ENCODE data around the gene TRPM1. TPM values are rescaled to one million over a fixed set of nuclear protein-coding genes. Genes with fewer than 3 reads are reported as not detected.

The TRPM1 gene
- total and polyA plus RNA-seq, 9 of the 15 experiments (the other 6 are each of a cell fraction or from before 2014, with no cell fraction given): 0.01 to 0.06 (median 0.03) TPM; not detected in 5

- TF ChIP-seq, protein P1, sequence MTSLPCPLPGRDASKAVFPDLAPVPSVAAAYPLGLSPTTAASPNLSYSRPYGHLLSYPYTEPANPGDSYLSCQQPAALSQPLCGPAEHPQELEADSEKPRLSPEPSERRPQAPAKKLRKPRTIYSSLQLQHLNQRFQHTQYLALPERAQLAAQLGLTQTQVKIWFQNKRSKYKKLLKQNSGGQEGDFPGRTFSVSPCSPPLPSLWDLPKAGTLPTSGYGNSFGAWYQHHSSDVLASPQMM (CRISPR knock-in tag; IDR thresholded peaks at IDR 0.05): no peak
- TF ChIP-seq NRF1 (conservative IDR thresholded peaks at IDR 0.05 in 1 of 2, IDR thresholded peaks at IDR 0.05 in 1 of 2) (peak; percentile 65 to 73), MTA2 (IDR thresholded peaks at IDR 0.05; ENCODE audit: low read depth) (no peak)
Observed at GRCh38 chr15:30991255-30992235, 110.0 kb downstream of the TRPM1 start, which contains the start of gene MTMR10 (continued).

- ATAC-seq (peak; percentile 46; the same call in 2 of the 3 replicates), FAIRE-seq (peak; percentile 65), DNase-seq (ENCODE audit: extremely low read depth in 1 of 4, low spot score in 3 of 4) (peak in 2 of 4 experiments; percentile 15 to 44)
- ChIA-PET CTCF (ENCODE audit: low intra/inter-chr PET ratio) (no interaction called here), POLR2A (interaction anchor here (1.0 to 2.3 kb wide), 6 partner anchors 10 to 24 kb away, joined by 3 to 8 read pairs (median 4); no protein-coding TSS in a partner anchor)
- Histone ChIP-seq H3K36me3 (ENCODE audit: control insufficient read depth, insufficient read depth, low read length) (peaks cover 6% of the 10 kb centered on the region; the same call in 1 of the 3 replicates), H3K4me1 (replicated peaks in 1 of 2; ENCODE audit: control insufficient read depth in 2 of 2, insufficient read depth in 2 of 2, low read length in 2 of 2) (peaks cover 0 to 12% of the 10 kb centered on the region in 2 experiments; a peak in 3 of 5 replicates), H3K4me2 (ENCODE audit: insufficient read depth, low read length) (peak overlapping the region; percentile 93), H3K9ac (ENCODE audit: insufficient read depth in 1 of 2, low read depth in 2 of 2, low read length in 2 of 2) (peak overlapping the region; percentile 87 to 97), H3K9me1 (ENCODE audit: control insufficient read depth, insufficient read depth, low read length) (no peaks in the 10 kb centered on the region), H4K20me1 (replicated peaks; ENCODE audit: control insufficient read depth, insufficient read depth, low read length) (no peaks in the 10 kb centered on the region), H2AFZ (ENCODE audit: low read depth, low read length) (peak overlapping the region; percentile 96), H3K27me3 (ENCODE audit: control insufficient read depth in 2 of 2, insufficient read depth in 2 of 2, low read length in 2 of 2) (no peaks in the 10 kb centered on the region), H3K9me3 (replicated peaks; ENCODE audit: control insufficient read depth, insufficient read depth, low read depth, low read length) (no peaks in the 10 kb centered on the region), H3K79me2 (ENCODE audit: control insufficient read depth, insufficient read depth, low read length) (peaks cover 14% of the 10 kb centered on the region; the same call in 2 of the 3 replicates), H3K27ac (ENCODE audit: extremely low read depth, low read depth, low read length) (peak overlapping the region; percentile 82), H3K4me3 (peak overlapping the region; percentile 84)
- in situ Hi-C loops (cut with MboI): no loop called here
- intact Hi-C loops (cut with micrococcal nuclease): loop anchor here (5.0 to 10.0 kb wide), 2 partner anchors 88 to 134 kb away; partner anchors contain the start of gene FAN1
- 4% methylated on average over 24 of the region's 24 CpGs for WGBS (ENCODE audit: insufficient coverage, low coverage, missing lambda C conversion rate)
- TSS peak; percentile 57 for BruUV-seq (replicated peaks)
- TF ChIP-seq, protein P2, sequence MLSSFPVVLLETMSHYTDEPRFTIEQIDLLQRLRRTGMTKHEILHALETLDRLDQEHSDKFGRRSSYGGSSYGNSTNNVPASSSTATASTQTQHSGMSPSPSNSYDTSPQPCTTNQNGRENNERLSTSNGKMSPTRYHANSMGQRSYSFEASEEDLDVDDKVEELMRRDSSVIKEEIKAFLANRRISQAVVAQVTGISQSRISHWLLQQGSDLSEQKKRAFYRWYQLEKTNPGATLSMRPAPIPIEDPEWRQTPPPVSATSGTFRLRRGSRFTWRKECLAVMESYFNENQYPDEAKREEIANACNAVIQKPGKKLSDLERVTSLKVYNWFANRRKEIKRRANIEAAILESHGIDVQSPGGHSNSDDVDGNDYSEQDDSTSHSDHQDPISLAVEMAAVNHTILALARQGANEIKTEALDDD (IDR thresholded peaks at IDR 0.05): peak; percentile 86
- TF ChIP-seq TOE1 (IDR thresholded peaks at IDR 0.05; ENCODE audit: borderline replicate concordance) (0 out of 2 replicates have a peak, but pooled peaks have one; percentile 13), TOE1 (CRISPR knock-in tag; IDR thresholded peaks at IDR 0.05; ENCODE audit: borderline replicate concordance, low read depth) (no peak), EP400 (IDR thresholded peaks at IDR 0.05) (0 out of 2 replicates have a peak, but pooled peaks have one; percentile 0), TEAD1 (CRISPR knock-in tag; IDR thresholded peaks at IDR 0.05) (0 out of 4 replicates have a peak, but pooled peaks of 1 of the 2 experiments have one; percentile 17), SETDB1 (IDR thresholded peaks at IDR 0.05; ENCODE audit: low read length) (no peak), USF2 (CRISPR knock-in tag; IDR thresholded peaks at IDR 0.05) (no peak), CEBPG (CRISPR knock-in tag; IDR thresholded peaks at IDR 0.05) (no peak), CEBPG (tag; conservative IDR thresholded peaks at IDR 0.05 in 1 of 2, IDR thresholded peaks at IDR 0.05 in 1 of 2) (no peak)
- TF ChIP-seq, protein P3, sequence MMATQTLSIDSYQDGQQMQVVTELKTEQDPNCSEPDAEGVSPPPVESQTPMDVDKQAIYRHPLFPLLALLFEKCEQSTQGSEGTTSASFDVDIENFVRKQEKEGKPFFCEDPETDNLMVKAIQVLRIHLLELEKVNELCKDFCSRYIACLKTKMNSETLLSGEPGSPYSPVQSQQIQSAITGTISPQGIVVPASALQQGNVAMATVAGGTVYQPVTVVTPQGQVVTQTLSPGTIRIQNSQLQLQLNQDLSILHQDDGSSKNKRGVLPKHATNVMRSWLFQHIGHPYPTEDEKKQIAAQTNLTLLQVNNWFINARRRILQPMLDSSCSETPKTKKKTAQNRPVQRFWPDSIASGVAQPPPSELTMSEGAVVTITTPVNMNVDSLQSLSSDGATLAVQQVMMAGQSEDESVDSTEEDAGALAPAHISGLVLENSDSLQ (IDR thresholded peaks at IDR 0.05): peak; percentile 60; the same call in 1 of the 2 replicates
Observed at GRCh38 chr15:30990446-30991254, 110.9 kb downstream of the TRPM1 start.
